Measurements from ENCODE around the gene PFDN1. TPM values are rescaled to one million over a fixed set of nuclear protein-coding genes. Genes with fewer than 3 reads are reported as not detected.

PFDN1 gene
- total and polyA plus RNA-seq, 9 of the 15 experiments (the other 6 are each of a cell fraction or from before 2014, with no cell fraction given) = 45.5 to 215 (median 78.0) TPM

GRCh38 chr5:140321796-140322195 lies 18.9 kb upstream of the PFDN1 start (continued):
- TF ChIP-seq TFE3 (CRISPR knock-in tag; IDR thresholded peaks at IDR 0.05) (no peak), L3MBTL2 (IDR thresholded peaks at IDR 0.05) (no peak), ZBTB11 (CRISPR knock-in tag; IDR thresholded peaks at IDR 0.05) (no peak), RAD51 (IDR thresholded peaks at IDR 0.05; ENCODE audit: borderline replicate concordance, low read depth) (no peak), ILF3 (IDR thresholded peaks at IDR 0.05; ENCODE audit: borderline replicate concordance) (no peak), MYC (IDR thresholded peaks at IDR 0.05; ENCODE audit: low read depth, low read length) (no peak), MYC (CRISPR knock-in tag; IDR thresholded peaks at IDR 0.05; ENCODE audit: borderline replicate concordance, low read depth) (no peak)

All from K562 (cell line).